Right lobe of liver (tissue), 6 donors: ENCODE measurements around the gene ARHGEF18. TPM values are rescaled to one million over a fixed set of nuclear protein-coding genes. Genes with fewer than 3 reads are reported as not detected.

Source experiments
- ATAC-seq, 4 donors: fragments of 200-7000 bp; cut with Tn5 transposase; one replicate each; pipeline ENCODE4 v1.9.1; 2020; ENCODE audit warnings: mild to moderate bottlenecking in 4 of 4, moderate library complexity in 4 of 4
- DNase-seq, 3 donors: peaks; one replicate each; pipeline ENCODE4 v3.0.0-alpha.2; 2020
- H3K27ac ChIP-seq, 3 donors: fragments of 200-600 bp; one replicate each; pipeline ENCODE4 v1.8.0; 2022
- H3K27me3 ChIP-seq, 2 donors: fragments of 200-600 bp; one replicate each; pipeline ENCODE4 v1.8.0; 2022
- H3K36me3 ChIP-seq, 4 donors: fragments of 200-600 bp; sonication (generic) in 1 of 4; one replicate each; pipeline versions ENCODE4 v1.5.1 to v1.8.0; 2017 to 2022; ENCODE audit warnings: control low read depth in 1 of 4
- H3K4me1 ChIP-seq, 4 donors: fragments of 200-600 bp; sonication (generic) in 1 of 4; one replicate each; pipeline versions ENCODE4 v1.5.1 to v1.8.0; 2017 to 2022; ENCODE audit warnings: control low read depth in 1 of 4
- H3K4me3 ChIP-seq, 3 donors: fragments of 200-600 bp; one replicate each; pipeline ENCODE4 v1.8.0; 2022
- H3K9me3 ChIP-seq, 4 donors: fragments of 200-600 bp; sonication (generic) in 1 of 4; one replicate each; pipeline versions ENCODE4 v1.5.1 to v1.8.0; 2017 to 2022; ENCODE audit warnings: control low read depth in 1 of 4
- POLR2A ChIP-seq: fragments of 450-650 bp; IDR thresholded peaks from one replicate; pipeline ENCODE4 v1.6.1; 2017; ENCODE audit warnings: antibody characterized with exemption, mild to moderate bottlenecking
- WGBS: methylation state at CpG from one replicate; pipeline ENCODE4 v1.1.6; 2018; ENCODE audit warnings: low coverage, low lambda C conversion rate; ENCODE audit not compliant: insufficient coverage; ENCODE audit errors: missing lambda C conversion rate; 5-methylcytosine and 5-hydroxymethylcytosine counted together
- intact Hi-C, 2 donors: fragments of 100-400 bp; cut with DNase I; formaldehyde crosslinking; loops; one replicate each; pipeline versions ENCODE4 v1.11.2 to v1.14.1; 2022
- total RNA-seq, 6 experiments: library from RNA; depleted of rRNA in 2 of 6; stranded (reverse); fragments of >200 nt in 2 of 6; fragmentation: NEBNext Ultra II Directional in 3 of 6; extraction: Animal tissue kit (Norgen Biotek cat#: 25700) in 3 of 6; gene quantifications; one replicate each; pipeline versions ENCODE4 v1.1.0 to v1.2.4, GENCODE V29; 2016 to 2023
- TF ChIP-seq, protein P1 (sequence below), 4 donors: fragments of 200-600 bp in 3 of 4; fragments of 450-650 bp in 1 of 4; IDR thresholded peaks; one replicate each; pipeline versions ENCODE4 v1.5.1 to v1.8.0; 2016 to 2022; ENCODE audit warnings: antibody characterized with exemption in 4 of 4, mild to moderate bottlenecking in 2 of 4
- donor health status: DM: no; HTN: yes; CAD: no.
- donor health status: DM: no; HTN: no; CAD: no.
- donor health status: DM: no; HTN: no; CAD: no.
- donor health status: DM: no; HTN: yes; CAD: no.
- donor health status: DM: no; HTN: yes; CAD: no.

The ARHGEF18 gene
- total RNA-seq, 6 experiments from 2014 or later: 15.1 to 19.2 (median 17.7) TPM

- 43% methylated on average over 1 of the region's 1 CpG for WGBS
- H3K4me3 ChIP-seq: no peak overlapping the region
- TF ChIP-seq, protein P1, sequence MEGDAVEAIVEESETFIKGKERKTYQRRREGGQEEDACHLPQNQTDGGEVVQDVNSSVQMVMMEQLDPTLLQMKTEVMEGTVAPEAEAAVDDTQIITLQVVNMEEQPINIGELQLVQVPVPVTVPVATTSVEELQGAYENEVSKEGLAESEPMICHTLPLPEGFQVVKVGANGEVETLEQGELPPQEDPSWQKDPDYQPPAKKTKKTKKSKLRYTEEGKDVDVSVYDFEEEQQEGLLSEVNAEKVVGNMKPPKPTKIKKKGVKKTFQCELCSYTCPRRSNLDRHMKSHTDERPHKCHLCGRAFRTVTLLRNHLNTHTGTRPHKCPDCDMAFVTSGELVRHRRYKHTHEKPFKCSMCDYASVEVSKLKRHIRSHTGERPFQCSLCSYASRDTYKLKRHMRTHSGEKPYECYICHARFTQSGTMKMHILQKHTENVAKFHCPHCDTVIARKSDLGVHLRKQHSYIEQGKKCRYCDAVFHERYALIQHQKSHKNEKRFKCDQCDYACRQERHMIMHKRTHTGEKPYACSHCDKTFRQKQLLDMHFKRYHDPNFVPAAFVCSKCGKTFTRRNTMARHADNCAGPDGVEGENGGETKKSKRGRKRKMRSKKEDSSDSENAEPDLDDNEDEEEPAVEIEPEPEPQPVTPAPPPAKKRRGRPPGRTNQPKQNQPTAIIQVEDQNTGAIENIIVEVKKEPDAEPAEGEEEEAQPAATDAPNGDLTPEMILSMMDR (IDR thresholded peaks at IDR 0.05): no peak
- no peak for TF ChIP-seq POLR2A
- no peaks in the 10 kb centered on the region for H3K27me3 ChIP-seq
- intact Hi-C loops: no loop called here
- no peak for ATAC-seq
- no peak overlapping the region for H3K27ac ChIP-seq
- DNase-seq: no peak
- H3K9me3 ChIP-seq: no peaks in the 10 kb centered on the region
- no peaks in the 10 kb centered on the region for H3K36me3 ChIP-seq
- no peaks in the 10 kb centered on the region for H3K4me1 ChIP-seq
These were observed 3.1 kb downstream of the ARHGEF18 start for GRCh38 chr19:7351861-7352260.

DNA sequence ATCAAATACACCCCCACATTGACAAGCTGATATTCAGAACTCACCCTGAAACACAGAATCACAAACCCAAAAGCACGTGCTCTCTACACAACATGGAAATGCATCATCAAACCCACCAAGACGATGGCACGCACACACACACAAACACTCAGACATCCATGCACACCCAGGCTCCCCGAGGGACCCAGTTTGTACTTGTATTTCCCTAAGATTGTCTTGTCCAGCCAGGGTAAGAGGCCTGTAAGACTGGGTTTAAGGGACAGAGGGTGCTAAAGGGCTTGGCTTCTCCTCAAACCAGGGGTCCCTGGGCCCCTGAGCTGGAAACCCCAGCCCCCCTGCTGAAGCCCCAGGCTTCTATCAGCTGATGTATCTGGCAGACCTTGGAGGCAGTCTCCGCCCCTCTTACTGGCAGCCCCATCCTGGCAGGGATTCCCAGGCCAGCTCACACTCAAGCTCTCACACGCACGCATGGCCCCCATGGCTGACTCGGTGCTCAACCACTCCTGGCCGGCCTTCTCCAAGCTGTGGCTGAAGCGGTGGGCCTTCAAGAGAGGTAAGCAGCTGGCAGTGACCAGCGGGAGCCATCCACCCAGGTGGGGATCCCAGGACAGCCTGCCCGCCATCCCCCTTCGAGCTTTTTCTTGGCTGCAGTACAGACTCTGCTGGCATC, 6.5 kb downstream of the ARHGEF18 start:
- ATAC-seq (no peak), DNase-seq (peak in 1 of 3 donors; percentile 49)
- no peaks in the 10 kb centered on the region for H3K4me1 ChIP-seq
- no peak overlapping the region for H3K27ac ChIP-seq
- no peaks in the 10 kb centered on the region for H3K9me3 ChIP-seq
- TF ChIP-seq, protein P1 (IDR thresholded peaks at IDR 0.05): no peak
- no peak for TF ChIP-seq POLR2A
- H3K4me3 ChIP-seq: no peak overlapping the region
- WGBS: 76% methylated on average over 5 of the region's 13 CpGs
- no peaks in the 10 kb centered on the region for H3K27me3 ChIP-seq
- intact Hi-C loops: no loop called here
- H3K36me3 ChIP-seq: no peaks in the 10 kb centered on the region

DNA sequence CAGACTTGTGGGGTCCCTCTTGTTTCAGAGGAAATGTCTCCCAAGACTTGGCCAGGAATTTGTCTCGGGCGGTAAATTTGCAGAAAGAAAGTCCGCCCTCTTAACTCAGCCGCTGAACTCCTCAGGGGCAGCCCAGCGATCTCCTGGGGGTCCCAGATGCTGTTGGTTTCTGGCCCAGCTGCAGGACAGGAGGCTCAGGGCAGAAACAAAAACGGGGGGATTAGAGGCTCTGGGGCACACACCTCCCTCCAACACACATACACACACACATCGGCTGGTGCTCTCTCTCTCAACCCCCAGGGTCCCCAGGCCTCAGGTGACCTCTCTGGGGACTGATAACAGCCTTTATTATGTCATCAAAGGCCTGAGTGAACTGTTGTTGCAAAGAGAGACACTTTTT, 7.1 kb downstream of the ARHGEF18 start:
- ATAC-seq: no peak
- intact Hi-C loops: no loop called here
- no peak for TF ChIP-seq POLR2A
- TF ChIP-seq, protein P1 (IDR thresholded peaks at IDR 0.05): no peak
- WGBS: 60% methylated on average over 6 of the region's 7 CpGs
- Histone ChIP-seq H3K4me1 (no peaks in the 10 kb centered on the region), H3K4me3 (no peak overlapping the region), H3K9me3 (no peaks in the 10 kb centered on the region), H3K27ac (no peak overlapping the region), H3K36me3 (no peaks in the 10 kb centered on the region), H3K27me3 (no peaks in the 10 kb centered on the region)
- DNase-seq: peak in 1 of 3 donors; percentile 26

DNA sequence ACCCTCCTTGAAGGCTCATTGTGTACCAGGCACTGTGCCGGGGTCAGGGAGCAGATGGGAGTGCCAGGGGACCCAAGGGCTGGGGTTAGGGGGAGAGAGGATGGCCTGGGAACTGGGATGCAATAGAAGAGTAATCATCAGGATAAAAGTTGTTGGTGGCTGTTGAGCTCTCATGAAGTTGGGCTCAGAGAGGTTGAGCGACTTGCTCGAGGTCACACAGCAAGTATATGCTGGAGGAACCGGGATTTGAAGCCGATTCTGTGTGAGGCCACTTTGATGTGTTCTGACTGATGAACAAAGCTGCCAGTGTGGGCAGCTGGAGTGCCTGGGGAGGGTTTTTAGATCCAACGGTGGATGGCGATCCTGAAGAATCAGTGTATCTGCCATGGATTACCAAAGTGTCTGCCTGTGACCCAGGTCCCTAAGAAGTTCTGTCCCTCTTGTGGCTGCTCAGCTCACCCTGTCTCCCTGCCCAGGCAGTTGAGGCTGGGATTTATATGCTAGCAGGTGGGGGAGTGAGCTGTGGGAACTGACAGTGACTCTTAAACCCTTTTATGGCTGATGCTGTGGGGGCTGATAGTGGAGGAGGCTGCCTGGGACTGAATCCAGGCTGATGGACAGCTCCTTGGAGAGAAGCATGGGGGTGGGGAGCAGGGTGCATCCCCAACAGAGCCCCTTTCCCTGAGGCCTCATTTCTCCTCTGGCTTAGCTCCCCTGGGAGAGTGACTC, 8.3 kb downstream of the ARHGEF18 start:
- 90% methylated on average over 3 of the region's 7 CpGs for WGBS
- Histone ChIP-seq H3K4me1 (no peaks in the 10 kb centered on the region), H3K36me3 (no peaks in the 10 kb centered on the region), H3K4me3 (no peak overlapping the region), H3K27ac (no peak overlapping the region), H3K27me3 (no peaks in the 10 kb centered on the region), H3K9me3 (no peaks in the 10 kb centered on the region)
- TF ChIP-seq, protein P1 (IDR thresholded peaks at IDR 0.05): no peak
- no peak for TF ChIP-seq POLR2A
- no peak for ATAC-seq
- intact Hi-C loops: no loop called here
- DNase-seq: no peak
